PC-3 (cell line): ENCODE measurements around the gene MANSC4. TPM values are rescaled to one million over a fixed set of nuclear protein-coding genes. Genes with fewer than 3 reads are reported as not detected.

Experiments
- ATAC-seq: fragments of 200-7000 bp; cut with Tn5 transposase; 2 replicates; pipeline ENCODE4 v1.9.1; 2020; ENCODE audit warnings: mild to moderate bottlenecking, moderate library complexity
- BruUV-seq: library from RNA; stranded (reverse); fragments of 400-500 nt; replicated peaks from 2 replicates; lab custom pipeline; 2021; lab: Mats Ljungman, UMichigan
- CTCF ChIA-PET: fragments of 300-600 bp; sonication (Branson Sonifier 250); formaldehyde crosslinking; loops from one replicate; lab custom pipeline; 2022; ENCODE audit warnings: antibody characterized with exemption; lab: Charles Lee
- POLR2A ChIA-PET: fragments of 300-600 bp; sonication (Branson Sonifier 250); formaldehyde crosslinking; loops from one replicate; lab custom pipeline; 2022; ENCODE audit warnings: antibody characterized with exemption; ENCODE audit not compliant: unreplicated experiment; lab: Charles Lee
- DNase-seq: peaks from one replicate; pipeline ENCODE4 v3.0.0-alpha.2; 2015
- H2AFZ ChIP-seq: fragments of 300-600 bp; sonication (generic); 2 replicates; pipeline ENCODE4 v1.6.0; 2016; ENCODE audit warnings: antibody characterized with exemption, low read length
- H3F3A ChIP-seq: fragments of 300-600 bp; sonication (generic); one replicate; pipeline ENCODE4 v1.6.0; 2017; ENCODE audit warnings: antibody characterized with exemption, low read length, control low read depth, mild to moderate bottlenecking; ENCODE audit not compliant: unreplicated experiment
- H3K27ac ChIP-seq: fragments of 300-600 bp; sonication (generic); 2 replicates; pipeline ENCODE4 v1.5.1; 2016; ENCODE audit warnings: mild to moderate bottlenecking, low read length
- H3K27me3 ChIP-seq: fragments of 300-600 bp; sonication (generic); 2 replicates; pipeline ENCODE4 v1.6.1; 2016; ENCODE audit warnings: low read length, mixed read lengths
- H3K36me3 ChIP-seq: fragments of 300-600 bp; sonication (generic); 2 replicates; pipeline ENCODE4 v1.6.1; 2016; ENCODE audit warnings: low read depth, mixed run types, low read length, mixed read lengths
- H3K4me1 ChIP-seq: fragments of 300-600 bp; sonication (generic); 2 replicates; pipeline ENCODE4 v1.5.1; 2016; ENCODE audit warnings: low read length; ENCODE audit not compliant: insufficient read depth
- H3K4me2 ChIP-seq: fragments of 300-600 bp; sonication (generic); 2 replicates; pipeline ENCODE4 v1.6.0; 2016; ENCODE audit warnings: low read length
- H3K4me3 ChIP-seq: fragments of 300-600 bp; sonication (generic); 2 replicates; pipeline ENCODE4 v1.5.1; 2016; ENCODE audit warnings: mild to moderate bottlenecking, low read length, mixed read lengths
- H3K79me2 ChIP-seq: fragments of 300-600 bp; sonication (generic); 2 replicates; pipeline ENCODE4 v1.6.1; 2017; ENCODE audit warnings: low read length, mixed read lengths
- H3K9ac ChIP-seq: fragments of 300-600 bp; sonication (generic); 2 replicates; pipeline ENCODE4 v1.6.0; 2016; ENCODE audit warnings: mild to moderate bottlenecking, low read length
- H3K9me2 ChIP-seq: fragments of 300-600 bp; sonication (generic); replicated peaks from 2 replicates; pipeline ENCODE4 v1.6.1; 2016; ENCODE audit warnings: mixed run types, low read length, mixed read lengths
- H3K9me3 ChIP-seq: fragments of 300-600 bp; sonication (generic); 2 replicates; pipeline ENCODE4 v1.6.1; 2016; ENCODE audit warnings: low read length, mixed read lengths
- H4K20me1 ChIP-seq: fragments of 300-600 bp; sonication (generic); 2 replicates; pipeline ENCODE4 v1.6.1; 2016; ENCODE audit warnings: low read length, mixed read lengths
- CTCF ChIP-seq: fragments of 300-600 bp; sonication (generic); conservative IDR thresholded peaks from 2 replicates; pipeline ENCODE4 v1.5.1; 2017; ENCODE audit warnings: antibody characterized with exemption, low read depth, mild to moderate bottlenecking, low read length
- EZH2 ChIP-seq: fragments of 300-600 bp; sonication (generic); IDR thresholded peaks from one replicate; pipeline ENCODE4 v1.6.1; 2017; ENCODE audit warnings: antibody characterized with exemption, mild to moderate bottlenecking, low read length; ENCODE audit not compliant: unreplicated experiment
- EZH2phosphoT487 ChIP-seq: fragments of 300-600 bp; sonication (generic); IDR thresholded peaks from 2 replicates; pipeline ENCODE4 v1.6.1; 2018; ENCODE audit warnings: mild to moderate bottlenecking, antibody characterized with exemption, low read length, borderline replicate concordance
- intact Hi-C: fragments of 100-400 bp; cut with micrococcal nuclease; formaldehyde crosslinking; loops from 2 replicates; pipeline ENCODE4 v1.9.0; 2023
- total RNA-seq: library from RNA; depleted of rRNA; stranded (reverse); fragments of >200 nt; gene quantifications from 2 replicates; pipeline ENCODE4 v1.2.3, GENCODE V29; 2014

Gene MANSC4
- total RNA-seq, 1 experiment from 2014 or later: 1.9 TPM

- intact Hi-C loops: no loop called here
- ATAC-seq (no peak), DNase-seq (no peak)
- no peaks in the 10 kb centered on the region for H3K9me3 ChIP-seq
- ChIA-PET POLR2A (no interaction called here), CTCF (no interaction called here)
- TF ChIP-seq CTCF (no peak), EZH2phosphoT487 (no peak), EZH2 (no peak)
- H3K9me2 ChIP-seq: no peaks in the 10 kb centered on the region
- no peaks in the 10 kb centered on the region for H4K20me1 ChIP-seq
- no peak overlapping the region for H3K27ac ChIP-seq
- H3K36me3 ChIP-seq: peaks cover 56% of the 10 kb centered on the region
- H2AFZ ChIP-seq: no peak overlapping the region
- no peaks in the 10 kb centered on the region for H3F3A ChIP-seq
- H3K4me2 ChIP-seq: no peak overlapping the region
- H3K4me1 ChIP-seq: no peaks in the 10 kb centered on the region
- no peaks in the 10 kb centered on the region for H3K79me2 ChIP-seq
- no peak overlapping the region for H3K9ac ChIP-seq
- BruUV-seq: no TSS peak
- no peaks in the 10 kb centered on the region for H3K27me3 ChIP-seq
- no peak overlapping the region for H3K4me3 ChIP-seq
These were observed 17.4 kb upstream of the MANSC4 start for GRCh38 chr12:27797301-27798025.

GRCh38 chr12:27796128-27796527 is 16.1 kb upstream of the MANSC4 start:
- Histone ChIP-seq H3K4me1 (no peaks in the 10 kb centered on the region), H3K27ac (no peak overlapping the region), H3K9ac (no peak overlapping the region), H3F3A (no peaks in the 10 kb centered on the region), H2AFZ (no peak overlapping the region), H3K4me2 (no peak overlapping the region), H3K4me3 (no peak overlapping the region), H3K79me2 (peaks cover 7% of the 10 kb centered on the region; the same call in 1 of the 2 replicates), H3K9me2 (no peaks in the 10 kb centered on the region), H3K27me3 (no peaks in the 10 kb centered on the region), H3K36me3 (peaks cover 67% of the 10 kb centered on the region), H4K20me1 (no peaks in the 10 kb centered on the region), H3K9me3 (no peaks in the 10 kb centered on the region)
- DNase-seq (no peak), ATAC-seq (no peak)
- no peak for TF ChIP-seq CTCF
- no TSS peak for BruUV-seq
- intact Hi-C loops: no loop called here
- POLR2A ChIA-PET: no interaction called here
- CTCF ChIA-PET: no interaction called here

- DNase-seq (no peak), ATAC-seq (0 out of 2 replicates have a peak, but pooled peaks have one; percentile 32)
- no peaks in the 10 kb centered on the region for H3K9me2 ChIP-seq
- no peak overlapping the region for H3K9ac ChIP-seq
- no peak overlapping the region for H3K4me3 ChIP-seq
- TF ChIP-seq CTCF: no peak
- H3F3A ChIP-seq: no peaks in the 10 kb centered on the region
- no peak overlapping the region for H3K27ac ChIP-seq
- intact Hi-C loops: no loop called here
- ChIA-PET POLR2A (no interaction called here), CTCF (interaction anchor here (0.7 kb wide), 1 partner anchor 130 kb away, joined by 3 read pairs; no protein-coding TSS in a partner anchor)
- no peaks in the 10 kb centered on the region for H3K9me3 ChIP-seq
- H3K36me3 ChIP-seq: peaks cover 68% of the 10 kb centered on the region
- H3K79me2 ChIP-seq: peaks cover 19% of the 10 kb centered on the region
- no TSS peak for BruUV-seq
- H3K4me1 ChIP-seq: no peaks in the 10 kb centered on the region
- H2AFZ ChIP-seq: no peak overlapping the region
- H3K27me3 ChIP-seq: no peaks in the 10 kb centered on the region
- H4K20me1 ChIP-seq: no peaks in the 10 kb centered on the region
- H3K4me2 ChIP-seq: no peak overlapping the region
These were observed 15.0 kb upstream of the MANSC4 start for GRCh38 chr12:27794818-27795584.
